HepG2 (cell line): ENCODE data around the gene ZGRF1. TPM values are rescaled to one million over a fixed set of nuclear protein-coding genes. Genes with fewer than 3 reads are reported as not detected.

Experiments
- DPF2 ChIP-seq: sonication (generic); formaldehyde crosslinking; IDR thresholded peaks from 2 replicates; pipeline ENCODE4 v1.4.0; 2020; ENCODE audit warnings: mild to moderate bottlenecking, low read depth, missing genetic modification reagents, borderline replicate concordance
- FOXM1 ChIP-seq: sonication (generic); formaldehyde crosslinking; IDR thresholded peaks from 2 replicates; pipeline ENCODE4 v1.5.0; 2020; ENCODE audit warnings: missing genetic modification reagents
- KLF6 ChIP-seq: IDR thresholded peaks from 2 replicates; pipeline ENCODE4 v1.8.0; 2016; ENCODE audit warnings: missing biosample characterization, missing genetic modification reagents
- MATR3 ChIP-seq: sonication (generic); formaldehyde crosslinking; IDR thresholded peaks from 2 replicates; pipeline ENCODE4 v1.4.0; 2020; ENCODE audit warnings: missing genetic modification reagents
- ZBTB14 ChIP-seq: sonication (generic); formaldehyde crosslinking; IDR thresholded peaks from 2 replicates; pipeline ENCODE4 v1.4.0; 2020; ENCODE audit warnings: missing genetic modification reagents
- ZFP36L1 ChIP-seq: sonication (generic); formaldehyde crosslinking; IDR thresholded peaks from 2 replicates; pipeline ENCODE4 v1.8.0; 2022; ENCODE audit warnings: mild to moderate bottlenecking, missing genetic modification reagents, moderate library complexity
- ZNF513 ChIP-seq: sonication (generic); formaldehyde crosslinking; conservative IDR thresholded peaks from 2 replicates; pipeline ENCODE4 v1.5.0; 2020; ENCODE audit warnings: missing genetic modification reagents
- ZNF652 ChIP-seq: IDR thresholded peaks from 2 replicates; pipeline ENCODE4 v1.6.1; 2016; ENCODE audit warnings: low read depth, borderline replicate concordance
- polyA plus RNA-seq, 8 experiments: library from polyadenylated mRNA; depleted of rRNA in 3 of 8; stranded (reverse) in 7 of 8; unstranded in 1 of 8; fragments of >200 nt; fragmentation: Illumina TruSeq in 4 of 8; extraction: Trizol in 4 of 8; gene quantifications; 2 replicates each; pipeline versions ENCODE4 v1.2.1 to v1.2.3, GENCODE V29; 2011 to 2016; ENCODE audit warnings: low read depth in 4 of 8, missing spikeins in 1 of 8, mixed read lengths in 1 of 8; ENCODE audit not compliant: insufficient read depth in 1 of 8
- total RNA-seq, 5 experiments: library from RNA; depleted of rRNA; stranded (reverse); fragments of >200 nt; fragmentation: Illumina TruSeq; extraction: Trizol; gene quantifications; 2 replicates each; pipeline ENCODE4 v1.2.3, GENCODE V29; 2016; ENCODE audit warnings: low read depth in 1 of 5
- TF ChIP-seq, protein P1 (sequence below), 2 experiments: IDR thresholded peaks; 2 replicates each; pipeline ENCODE4 v1.6.1; 2011 to 2012; ENCODE audit warnings: low read length in 2 of 2, borderline replicate concordance in 1 of 2, low read depth in 1 of 2, mild to moderate bottlenecking in 1 of 2, moderate library complexity in 1 of 2
- TF ChIP-seq, protein P2 (sequence below): IDR thresholded peaks from 2 replicates; pipeline ENCODE4 v1.6.1; 2016; ENCODE audit warnings: control low read depth

ZGRF1 gene
- total and polyA plus RNA-seq, 2 of the 13 experiments (the other 11 are each of a cell fraction or from before 2014, with no cell fraction given) = 8.6 to 15.9 TPM

DNA sequence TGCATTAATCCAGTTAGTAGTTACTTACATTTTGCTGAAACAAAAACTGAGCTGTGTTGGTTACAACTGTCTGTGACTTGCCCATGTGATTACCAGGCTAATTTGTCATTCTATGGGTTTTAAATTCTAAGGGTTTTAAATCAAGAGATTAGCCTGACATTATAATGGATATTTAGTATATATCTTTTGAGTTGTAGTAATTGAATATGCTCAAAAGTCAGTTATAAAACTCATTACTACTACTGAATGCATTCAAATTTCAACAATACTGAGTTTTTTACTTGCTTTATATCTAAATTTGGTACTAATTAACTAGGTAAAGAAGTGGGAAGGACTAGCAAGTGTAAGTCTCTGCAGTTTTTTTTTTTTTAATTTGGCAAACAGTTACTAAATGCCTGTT lies 14.9 kb upstream of the ZGRF1 start (continued):
- TF ChIP-seq, protein P1, sequence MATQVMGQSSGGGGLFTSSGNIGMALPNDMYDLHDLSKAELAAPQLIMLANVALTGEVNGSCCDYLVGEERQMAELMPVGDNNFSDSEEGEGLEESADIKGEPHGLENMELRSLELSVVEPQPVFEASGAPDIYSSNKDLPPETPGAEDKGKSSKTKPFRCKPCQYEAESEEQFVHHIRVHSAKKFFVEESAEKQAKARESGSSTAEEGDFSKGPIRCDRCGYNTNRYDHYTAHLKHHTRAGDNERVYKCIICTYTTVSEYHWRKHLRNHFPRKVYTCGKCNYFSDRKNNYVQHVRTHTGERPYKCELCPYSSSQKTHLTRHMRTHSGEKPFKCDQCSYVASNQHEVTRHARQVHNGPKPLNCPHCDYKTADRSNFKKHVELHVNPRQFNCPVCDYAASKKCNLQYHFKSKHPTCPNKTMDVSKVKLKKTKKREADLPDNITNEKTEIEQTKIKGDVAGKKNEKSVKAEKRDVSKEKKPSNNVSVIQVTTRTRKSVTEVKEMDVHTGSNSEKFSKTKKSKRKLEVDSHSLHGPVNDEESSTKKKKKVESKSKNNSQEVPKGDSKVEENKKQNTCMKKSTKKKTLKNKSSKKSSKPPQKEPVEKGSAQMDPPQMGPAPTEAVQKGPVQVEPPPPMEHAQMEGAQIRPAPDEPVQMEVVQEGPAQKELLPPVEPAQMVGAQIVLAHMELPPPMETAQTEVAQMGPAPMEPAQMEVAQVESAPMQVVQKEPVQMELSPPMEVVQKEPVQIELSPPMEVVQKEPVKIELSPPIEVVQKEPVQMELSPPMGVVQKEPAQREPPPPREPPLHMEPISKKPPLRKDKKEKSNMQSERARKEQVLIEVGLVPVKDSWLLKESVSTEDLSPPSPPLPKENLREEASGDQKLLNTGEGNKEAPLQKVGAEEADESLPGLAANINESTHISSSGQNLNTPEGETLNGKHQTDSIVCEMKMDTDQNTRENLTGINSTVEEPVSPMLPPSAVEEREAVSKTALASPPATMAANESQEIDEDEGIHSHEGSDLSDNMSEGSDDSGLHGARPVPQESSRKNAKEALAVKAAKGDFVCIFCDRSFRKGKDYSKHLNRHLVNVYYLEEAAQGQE (IDR thresholded peaks at IDR 0.05; ENCODE audit: borderline replicate concordance in 1 of 2, low read depth in 1 of 2, low read length in 2 of 2) = no peak
- TF ChIP-seq ZNF513 (CRISPR knock-in tag) (no peak), KLF6 (no peak), ZBTB14 (CRISPR knock-in tag) (no peak), DPF2 (CRISPR knock-in tag) (no peak), MATR3 (CRISPR knock-in tag) (no peak), ZNF652 (CRISPR knock-in tag) (no peak), ZFP36L1 (CRISPR knock-in tag) (no peak), FOXM1 (CRISPR knock-in tag) (no peak)
- TF ChIP-seq, protein P2, sequence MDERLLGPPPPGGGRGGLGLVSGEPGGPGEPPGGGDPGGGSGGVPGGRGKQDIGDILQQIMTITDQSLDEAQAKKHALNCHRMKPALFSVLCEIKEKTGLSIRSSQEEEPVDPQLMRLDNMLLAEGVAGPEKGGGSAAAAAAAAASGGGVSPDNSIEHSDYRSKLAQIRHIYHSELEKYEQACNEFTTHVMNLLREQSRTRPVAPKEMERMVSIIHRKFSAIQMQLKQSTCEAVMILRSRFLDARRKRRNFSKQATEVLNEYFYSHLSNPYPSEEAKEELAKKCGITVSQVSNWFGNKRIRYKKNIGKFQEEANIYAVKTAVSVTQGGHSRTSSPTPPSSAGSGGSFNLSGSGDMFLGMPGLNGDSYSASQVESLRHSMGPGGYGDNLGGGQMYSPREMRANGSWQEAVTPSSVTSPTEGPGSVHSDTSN (CRISPR knock-in tag) = no peak
